Measurements from ENCODE around the gene ABCA10.

ABCA10 gene

DNA sequence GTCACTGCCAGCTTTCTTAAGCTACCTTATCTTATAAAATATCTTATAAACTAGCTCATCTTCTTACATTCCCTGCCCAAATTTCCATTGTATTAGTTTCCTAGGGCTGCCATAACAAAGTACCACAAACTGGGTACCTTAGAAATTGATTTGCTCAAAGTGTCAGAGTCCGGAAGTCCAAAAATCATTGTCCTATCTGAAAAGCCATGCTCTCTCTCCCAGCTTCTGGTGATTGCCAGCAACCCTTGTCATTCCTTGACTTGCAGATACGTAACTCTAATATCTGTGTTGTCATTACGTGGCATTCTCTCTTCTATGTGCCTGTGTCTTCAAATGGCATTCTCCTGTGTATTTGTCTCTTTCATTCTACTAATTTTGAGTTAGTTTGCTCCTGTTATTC, 2.3 kb upstream of the ABCA10 start:
- no peak overlapping the region for H3K4me3 ChIP-seq (ENCODE audit: low read depth, low read length)
- TF ChIP-seq, protein P1, sequence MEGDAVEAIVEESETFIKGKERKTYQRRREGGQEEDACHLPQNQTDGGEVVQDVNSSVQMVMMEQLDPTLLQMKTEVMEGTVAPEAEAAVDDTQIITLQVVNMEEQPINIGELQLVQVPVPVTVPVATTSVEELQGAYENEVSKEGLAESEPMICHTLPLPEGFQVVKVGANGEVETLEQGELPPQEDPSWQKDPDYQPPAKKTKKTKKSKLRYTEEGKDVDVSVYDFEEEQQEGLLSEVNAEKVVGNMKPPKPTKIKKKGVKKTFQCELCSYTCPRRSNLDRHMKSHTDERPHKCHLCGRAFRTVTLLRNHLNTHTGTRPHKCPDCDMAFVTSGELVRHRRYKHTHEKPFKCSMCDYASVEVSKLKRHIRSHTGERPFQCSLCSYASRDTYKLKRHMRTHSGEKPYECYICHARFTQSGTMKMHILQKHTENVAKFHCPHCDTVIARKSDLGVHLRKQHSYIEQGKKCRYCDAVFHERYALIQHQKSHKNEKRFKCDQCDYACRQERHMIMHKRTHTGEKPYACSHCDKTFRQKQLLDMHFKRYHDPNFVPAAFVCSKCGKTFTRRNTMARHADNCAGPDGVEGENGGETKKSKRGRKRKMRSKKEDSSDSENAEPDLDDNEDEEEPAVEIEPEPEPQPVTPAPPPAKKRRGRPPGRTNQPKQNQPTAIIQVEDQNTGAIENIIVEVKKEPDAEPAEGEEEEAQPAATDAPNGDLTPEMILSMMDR (IDR thresholded peaks at IDR 0.05; ENCODE audit: low read depth, low read length, missing control alignments): no peak
- no peak for DNase-seq (ENCODE audit: low read depth)
- in situ Hi-C loops (cut with HindIII; ENCODE audit: low sequenced_read_pairs): no loop called here

DNA sequence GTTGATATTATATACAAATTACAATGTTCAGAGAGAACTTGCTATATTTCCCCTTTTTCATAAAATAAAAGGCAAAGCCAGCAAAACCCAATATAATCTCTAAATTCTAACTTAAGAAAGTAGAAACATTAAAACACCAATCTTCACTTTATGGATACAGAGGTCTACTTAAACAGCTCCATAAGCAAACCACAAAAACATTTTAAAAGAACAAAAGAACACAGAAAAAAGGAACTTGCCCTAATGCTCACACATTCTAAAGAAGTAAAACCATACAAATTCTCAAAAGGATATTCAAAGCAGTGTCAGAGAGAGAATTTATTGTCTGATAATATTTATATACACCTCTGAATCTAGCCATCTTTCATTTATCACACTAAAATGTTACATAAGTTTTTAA, 606 bp downstream of the ABCA10 start:
- H3K4me3 ChIP-seq (ENCODE audit: low read depth, low read length): no peak overlapping the region
- DNase-seq (ENCODE audit: low read depth): no peak
- in situ Hi-C loops (cut with HindIII; ENCODE audit: low sequenced_read_pairs): no loop called here
- TF ChIP-seq, protein P1 (IDR thresholded peaks at IDR 0.05; ENCODE audit: low read depth, low read length, missing control alignments): no peak

DNA sequence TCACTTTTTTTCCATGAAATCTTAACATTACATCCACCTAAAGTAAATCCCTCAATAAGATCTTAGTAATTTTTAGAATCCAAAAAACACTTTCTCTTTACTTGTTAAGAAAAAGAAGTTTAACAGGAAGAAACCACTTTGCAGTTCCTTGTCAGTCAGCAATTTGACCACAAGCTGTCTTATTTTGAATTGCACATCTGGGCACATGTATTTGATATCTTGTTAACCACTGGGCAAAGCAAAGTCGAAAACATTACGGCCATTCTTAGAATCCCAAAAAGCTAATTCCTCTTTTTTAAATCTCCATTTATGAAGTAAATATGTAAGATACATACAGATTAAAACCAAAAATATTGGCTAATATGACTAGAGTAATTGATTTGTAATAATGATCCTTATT, 1.1 kb downstream of the ABCA10 start:
- H3K4me3 ChIP-seq (ENCODE audit: low read depth, low read length): no peak overlapping the region
- in situ Hi-C loops (cut with HindIII; ENCODE audit: low sequenced_read_pairs): no loop called here
- no peak for DNase-seq (ENCODE audit: low read depth)
- TF ChIP-seq, protein P1 (IDR thresholded peaks at IDR 0.05; ENCODE audit: low read depth, low read length, missing control alignments): no peak

DNA sequence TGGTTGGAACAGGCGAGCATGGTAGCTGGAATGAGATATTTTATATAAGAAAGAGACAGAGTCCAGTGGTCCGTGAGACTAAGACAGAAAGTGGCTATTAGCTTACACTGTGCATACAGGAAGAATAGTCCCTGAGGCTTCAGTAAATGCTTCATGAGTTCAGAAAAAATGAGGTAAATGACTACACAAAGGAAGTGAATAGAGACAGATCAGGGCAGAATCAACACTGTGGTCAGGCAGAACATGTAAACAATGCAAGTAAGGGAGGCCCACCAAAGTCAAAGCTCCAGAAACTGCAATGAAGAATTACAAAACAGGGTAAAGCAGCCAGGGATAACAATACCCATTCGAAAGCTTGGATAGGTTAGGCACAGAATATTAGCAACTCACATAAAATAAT, 4.8 kb downstream of the ABCA10 start:
- TF ChIP-seq, protein P1 (IDR thresholded peaks at IDR 0.05; ENCODE audit: low read depth, low read length, missing control alignments): no peak
- H3K4me3 ChIP-seq (ENCODE audit: low read depth, low read length): no peak overlapping the region
- in situ Hi-C loops (cut with HindIII; ENCODE audit: low sequenced_read_pairs): no loop called here
- peak; percentile 32 for DNase-seq (ENCODE audit: low read depth)

DNA sequence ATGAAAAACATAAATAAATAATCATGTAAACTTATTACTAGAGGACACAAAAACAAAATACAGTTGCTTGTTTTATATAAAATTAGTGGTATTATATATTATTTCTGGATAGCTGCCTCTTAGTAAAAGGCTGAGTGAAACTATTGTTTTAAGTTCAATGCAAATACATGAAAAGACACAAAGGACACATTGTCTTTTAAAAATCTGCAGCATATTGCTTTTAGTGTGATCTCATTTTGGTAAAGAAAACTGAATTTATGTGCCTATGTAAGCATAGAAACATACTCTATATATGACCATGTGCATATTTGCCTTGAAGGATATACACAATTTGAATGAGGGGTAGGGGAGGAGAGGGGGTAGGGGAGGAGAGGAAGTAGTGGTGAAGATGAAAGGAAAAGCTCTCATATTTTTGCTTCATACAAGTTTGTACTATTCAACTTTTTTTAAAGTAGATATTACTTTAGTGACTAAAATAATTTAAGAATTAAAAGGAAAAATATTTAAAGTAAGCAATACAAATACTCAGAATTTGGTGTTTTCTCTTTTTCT, 5.8 kb downstream of the ABCA10 start:
- H3K4me3 ChIP-seq (ENCODE audit: low read depth, low read length): no peak overlapping the region
- TF ChIP-seq, protein P1 (IDR thresholded peaks at IDR 0.05; ENCODE audit: low read depth, low read length, missing control alignments): no peak
- in situ Hi-C loops (cut with HindIII; ENCODE audit: low sequenced_read_pairs): no loop called here
- DNase-seq (ENCODE audit: low read depth): no peak

DNA sequence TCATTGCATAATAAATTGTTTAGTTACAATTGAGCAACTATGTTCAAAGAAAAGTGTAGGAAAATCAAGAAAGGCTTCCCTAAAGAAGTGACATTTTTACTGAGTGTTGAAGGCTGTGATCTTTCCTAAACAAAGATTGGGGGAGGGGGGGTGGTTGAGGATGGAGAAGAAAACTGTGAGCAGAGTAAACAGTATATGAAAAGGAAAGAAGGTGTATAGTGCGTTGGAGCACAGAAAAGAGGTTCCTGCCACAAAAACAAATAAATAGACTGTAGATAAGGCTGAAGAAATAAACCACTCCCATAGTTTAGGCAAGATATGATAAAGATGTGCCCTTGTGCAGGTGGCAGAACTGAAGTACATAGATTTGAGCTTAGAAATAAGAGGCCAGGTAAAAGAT, 8.5 kb downstream of the ABCA10 start:
- no peak overlapping the region for H3K4me3 ChIP-seq (ENCODE audit: low read depth, low read length)
- DNase-seq (ENCODE audit: low read depth): no peak
- TF ChIP-seq, protein P1 (IDR thresholded peaks at IDR 0.05; ENCODE audit: low read depth, low read length, missing control alignments): no peak
- in situ Hi-C loops (cut with HindIII; ENCODE audit: low sequenced_read_pairs): no loop called here

DNA sequence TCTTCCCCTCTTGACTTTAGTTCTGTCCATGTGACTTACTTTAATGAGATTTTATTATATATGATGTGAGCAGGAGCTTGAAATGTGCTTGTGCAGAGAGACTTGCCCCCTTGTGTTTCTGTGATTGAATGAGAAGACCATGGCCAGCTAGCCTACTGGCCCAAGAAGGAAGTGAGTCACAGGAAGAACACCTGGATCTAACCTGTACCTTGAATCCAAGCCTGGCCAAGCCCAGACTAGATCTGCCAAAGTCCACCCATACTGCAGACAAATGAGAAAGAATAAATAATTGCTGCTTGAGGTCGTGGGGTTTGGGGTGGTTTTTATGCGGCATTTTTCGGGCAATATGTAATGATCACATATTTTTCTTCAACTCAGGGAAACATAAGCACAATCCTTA, 9.6 kb downstream of the ABCA10 start:
- TF ChIP-seq, protein P1 (IDR thresholded peaks at IDR 0.05; ENCODE audit: low read depth, low read length, missing control alignments): no peak
- H3K4me3 ChIP-seq (ENCODE audit: low read depth, low read length): no peak overlapping the region
- in situ Hi-C loops (cut with HindIII; ENCODE audit: low sequenced_read_pairs): no loop called here
- DNase-seq (ENCODE audit: low read depth): no peak
